ENCODE results near the gene ERVW-1. TPM values are rescaled to one million over a fixed set of nuclear protein-coding genes. Genes with fewer than 3 reads are reported as not detected.

The ERVW-1 gene
- polyA plus RNA-seq, 4 donors = 0.47 to 1.1 (median 0.75) TPM

- no peak for DNase-seq (ENCODE audit: low read depth in 4 of 4, low spot score in 3 of 4)
Measured at GRCh38 chr7:92432299-92432946, 45.3 kb downstream of the ERVW-1 start.

DNA sequence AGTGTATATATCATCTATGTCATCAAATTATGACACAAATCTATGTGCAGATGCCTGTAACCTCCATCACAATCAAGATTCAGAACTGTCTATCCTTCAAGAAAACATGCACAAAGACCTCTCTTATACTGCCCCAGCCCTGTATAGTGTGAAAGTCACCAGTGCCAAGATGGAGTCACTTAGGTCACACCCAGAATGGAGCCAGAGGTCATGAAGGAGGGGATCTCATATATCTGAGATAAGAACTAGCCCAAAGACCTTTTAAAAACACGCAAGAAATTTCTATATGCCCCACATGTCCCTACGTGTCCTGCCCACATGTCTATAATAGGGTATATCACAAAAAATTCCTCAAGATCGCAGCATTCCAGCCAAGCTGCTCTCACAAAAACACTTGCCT, 50.6 kb downstream of the ERVW-1 start:
- no peak for DNase-seq (ENCODE audit: low read depth in 4 of 4, low spot score in 3 of 4)

- no peak for DNase-seq (ENCODE audit: low read depth in 4 of 4, low spot score in 3 of 4)
Measured at GRCh38 chr7:92425311-92425947, 52.3 kb downstream of the ERVW-1 start.

- no peak for DNase-seq (ENCODE audit: low read depth in 4 of 4, low spot score in 3 of 4)
Measured at GRCh38 chr7:92423710-92424131, 54.0 kb downstream of the ERVW-1 start.

DNA sequence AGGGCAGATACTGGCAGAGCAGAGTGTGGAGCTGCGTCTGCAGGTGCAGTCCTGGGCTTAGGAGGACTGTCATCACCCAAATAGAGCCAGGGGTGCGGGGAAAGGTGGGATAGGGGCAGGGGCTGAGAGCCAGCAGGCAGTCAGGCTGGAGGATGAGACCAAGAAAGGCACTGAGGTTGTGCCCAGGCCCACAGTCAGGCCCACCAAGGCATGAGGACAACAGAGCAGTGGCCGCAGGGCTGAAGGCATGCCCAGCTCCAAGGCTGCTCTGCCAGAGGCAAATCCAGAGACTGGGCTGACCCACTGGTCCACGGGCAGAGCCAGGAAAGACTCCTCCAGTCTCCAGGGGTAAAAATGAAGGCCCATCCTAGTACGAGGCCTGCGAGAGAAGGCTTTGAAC, 54.8 kb downstream of the ERVW-1 start:
- DNase-seq (ENCODE audit: low read depth in 4 of 4, low spot score in 3 of 4) = no peak

GRCh38 chr7:92421676-92422435, 55.9 kb downstream of the ERVW-1 start:
- DNase-seq (ENCODE audit: low read depth in 4 of 4, low spot score in 3 of 4) = peak in 3 of 4 donors; percentile 14 to 27 (median 23)

Other genes starting within 250 kb of the ERVW-1 start
- 10 to 100 TPM; 39.9 to 48.1 (median 41.9) TPM for gene KRIT1, start 232.0 kb downstream of the ERVW-1 start, polyA plus RNA-seq (ENCODE audit: insufficient read length in 4 of 4)
- 10 to 100 TPM; 35.6 to 46.6 (median 45.6) TPM for gene ANKIB1, start 232.0 kb downstream of the ERVW-1 start, polyA plus RNA-seq (ENCODE audit: insufficient read length in 4 of 4)
- gene GATAD1, start 30.5 kb downstream of the ERVW-1 start, polyA plus RNA-seq (ENCODE audit: insufficient read length in 4 of 4) = 10 to 100 TPM; 34.3 to 48.7 (median 39.9) TPM
- 10 to 100 TPM; 30.5 to 40.1 (median 35.9) TPM for gene PEX1, start 50.6 kb upstream of the ERVW-1 start, polyA plus RNA-seq (ENCODE audit: insufficient read length in 4 of 4)
- gene RBM48, start 50.8 kb upstream of the ERVW-1 start, polyA plus RNA-seq (ENCODE audit: insufficient read length in 4 of 4) = 10 to 100 TPM; 14.2 to 23.5 (median 20.5) TPM
- gene FAM133B, start 112.4 kb upstream of the ERVW-1 start, polyA plus RNA-seq (ENCODE audit: insufficient read length in 4 of 4) = 10 to 100 TPM; 37.5 to 47.1 (median 43.6) TPM

Measured in right renal pelvis (tissue), 4 donors.